ENCODE data around the gene AOAH.
"Not testable (repeated sequence)": the region's sequence is repeated elsewhere in the genome, so short reads cannot be mapped to it uniquely, and the experiment has no call there.

Gene AOAH

DNA sequence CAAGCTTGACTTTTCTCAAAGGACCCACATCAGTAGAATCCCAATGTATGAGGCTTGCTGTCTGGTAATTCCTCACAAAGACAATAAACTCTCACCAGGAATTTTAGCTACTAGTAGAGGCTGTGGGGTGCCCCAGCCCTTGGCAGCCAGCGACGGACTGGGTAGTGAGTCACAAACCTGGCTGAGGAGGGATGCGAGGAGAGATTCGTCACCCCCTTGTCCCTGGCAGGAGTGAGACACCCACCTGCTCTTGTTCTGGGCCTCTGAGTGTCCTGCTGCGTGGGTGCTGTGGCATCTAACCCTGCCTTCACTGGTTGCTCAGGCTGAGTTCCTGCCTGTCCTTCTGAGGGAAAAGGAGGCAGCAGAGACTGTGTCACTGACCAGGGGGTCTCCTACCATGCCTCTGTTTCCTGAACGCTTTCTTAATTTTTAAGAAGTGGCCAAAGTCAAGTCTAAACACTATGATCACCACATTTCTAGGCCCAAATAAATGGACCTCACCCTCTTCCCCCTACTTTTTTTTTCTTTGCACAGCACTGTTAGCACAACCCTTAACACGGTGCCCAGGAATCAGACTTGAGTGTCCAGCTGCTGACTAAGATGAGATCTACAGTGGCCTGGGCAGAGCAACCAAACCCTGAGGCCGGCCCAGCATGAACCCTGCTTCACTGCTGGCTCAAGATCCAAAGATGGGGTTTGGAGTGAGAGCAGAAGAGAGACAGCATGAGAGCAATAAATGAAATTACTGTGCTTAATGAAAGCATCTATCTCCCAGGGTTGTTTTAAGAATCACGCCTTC lies 188.2 kb downstream of the AOAH start:
- no peak for DNase-seq

DNA sequence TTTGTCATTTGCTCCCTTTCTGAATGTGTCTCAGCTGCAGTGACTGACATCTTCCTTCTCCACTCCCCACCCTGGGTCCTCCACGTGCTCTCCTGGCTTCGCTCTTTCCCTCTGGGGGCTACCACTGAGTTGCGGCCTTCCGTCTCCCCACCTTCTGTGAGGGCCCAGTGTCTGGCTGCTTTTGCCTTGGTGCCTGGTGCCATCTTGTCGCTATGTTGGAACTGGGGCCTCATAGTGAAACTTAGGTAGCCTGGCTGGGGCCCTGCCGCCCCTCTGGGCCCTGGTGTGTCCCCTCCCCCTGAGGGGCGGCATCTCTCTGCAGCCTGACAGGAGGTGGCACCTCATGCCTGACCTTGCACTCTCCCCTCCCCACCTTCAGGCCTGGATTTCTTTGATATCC lies 190.6 kb downstream of the AOAH start:
- no peak for DNase-seq

DNA sequence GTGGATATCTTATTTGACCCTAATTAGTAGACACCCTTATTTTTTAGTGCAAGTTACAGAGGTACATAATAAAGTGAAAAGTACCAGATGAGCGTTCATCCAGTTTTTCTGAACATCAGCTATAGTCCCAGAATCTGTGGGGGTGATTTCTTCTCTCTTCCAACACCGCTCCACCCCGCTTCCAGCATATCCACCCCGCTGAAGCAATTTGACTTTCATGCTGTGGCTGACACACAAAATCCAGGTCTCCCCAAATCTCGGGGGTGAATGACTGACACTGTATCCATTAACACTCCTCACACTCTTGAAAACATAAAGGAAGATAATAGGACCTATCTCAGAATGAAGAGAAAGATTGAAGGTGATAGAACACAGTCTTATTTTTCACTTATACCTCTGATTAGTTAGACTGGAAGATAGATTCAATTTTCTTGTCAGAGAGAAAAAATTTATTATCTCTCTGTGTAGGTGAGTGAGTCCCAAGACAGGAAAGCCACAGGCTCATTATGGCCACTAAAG lies 191.3 kb downstream of the AOAH start:
- no peak for DNase-seq

DNA sequence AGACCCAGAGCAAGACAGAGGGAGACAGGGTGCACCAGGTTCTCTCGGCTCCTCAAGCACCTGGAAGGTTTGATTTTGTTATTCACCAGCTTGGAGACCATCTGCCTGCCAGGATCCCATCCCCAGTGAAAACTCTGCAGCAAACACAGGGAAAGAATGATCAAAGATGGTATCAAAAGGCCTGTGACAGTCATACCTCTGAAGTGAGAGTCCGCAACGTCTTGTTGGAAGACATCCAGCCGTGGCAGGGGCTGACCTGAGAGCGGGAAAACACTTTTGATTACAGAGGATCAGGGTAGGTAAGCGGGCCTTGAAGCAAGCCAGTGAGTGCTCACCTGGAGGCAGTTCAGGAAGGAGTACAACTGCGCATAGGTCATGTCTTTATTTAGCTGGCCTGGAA lies 192.3 kb downstream of the AOAH start:
- no peak for DNase-seq

- no peak for DNase-seq
Observed at GRCh38 chr7:36530456-36530855, 193.8 kb downstream of the AOAH start.

GRCh38 chr7:36527549-36527913 lies 196.8 kb downstream of the AOAH start:
- no peak for DNase-seq

- DNase-seq, result no peak
Observed at GRCh38 chr7:36526863-36527548, 197.3 kb downstream of the AOAH start.

DNA sequence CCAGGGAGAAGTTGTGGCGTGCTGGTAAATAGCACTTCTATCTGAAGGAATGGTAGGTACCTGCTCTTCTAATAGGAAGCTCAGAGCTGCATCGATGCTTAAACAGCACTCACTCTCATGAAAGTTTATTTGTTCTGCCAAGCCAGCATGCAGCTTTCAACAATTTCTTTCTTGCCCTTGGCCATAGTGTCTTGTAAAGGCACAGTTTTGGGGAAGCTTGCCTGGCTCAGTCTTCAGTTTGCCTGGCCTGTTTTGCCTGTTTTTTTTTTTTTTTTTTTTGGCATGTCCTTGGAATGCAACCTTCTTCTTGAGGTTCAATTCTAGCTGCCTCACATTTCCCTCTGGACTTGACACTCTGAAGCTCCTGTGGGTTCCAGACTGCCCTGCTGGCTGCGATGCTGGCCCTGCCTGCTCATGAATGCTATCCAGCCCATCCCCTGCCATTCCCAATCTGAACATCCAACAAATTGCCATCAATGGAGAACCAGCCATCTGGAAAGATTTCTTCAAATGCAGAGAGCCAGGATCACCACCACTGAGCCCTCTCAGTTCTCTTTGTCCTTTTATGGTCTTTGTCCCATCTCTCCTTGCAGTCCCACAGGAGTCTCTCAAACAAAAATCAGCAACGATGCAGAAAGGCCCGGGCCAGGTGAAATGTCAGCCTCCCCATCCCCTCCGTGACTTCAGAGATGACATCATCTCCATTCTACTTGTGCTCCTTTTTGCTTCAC lies 200.8 kb downstream of the AOAH start:
- no peak for DNase-seq

- no peak for DNase-seq
Observed at GRCh38 chr7:36522453-36523007, 201.8 kb downstream of the AOAH start.

DNA sequence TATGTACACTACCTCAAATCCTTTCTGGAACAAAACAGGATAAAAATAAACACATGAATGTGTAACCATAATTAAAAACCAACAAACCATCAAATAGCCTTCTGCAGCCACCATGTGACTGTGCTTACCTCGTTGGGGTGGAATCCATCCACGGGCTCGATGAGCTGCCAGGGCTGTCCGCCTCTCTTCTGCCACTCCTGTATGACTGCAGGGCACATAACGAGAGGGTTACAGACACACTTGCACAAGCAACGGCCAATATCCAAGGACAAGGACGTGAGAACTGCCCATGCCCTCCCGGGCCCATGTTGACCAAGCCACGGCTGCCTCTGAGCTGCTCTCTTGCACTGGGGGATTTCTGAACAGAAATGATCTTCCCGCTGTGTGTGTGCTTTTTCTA lies 202.4 kb downstream of the AOAH start:
- DNase-seq, result no peak

DNA sequence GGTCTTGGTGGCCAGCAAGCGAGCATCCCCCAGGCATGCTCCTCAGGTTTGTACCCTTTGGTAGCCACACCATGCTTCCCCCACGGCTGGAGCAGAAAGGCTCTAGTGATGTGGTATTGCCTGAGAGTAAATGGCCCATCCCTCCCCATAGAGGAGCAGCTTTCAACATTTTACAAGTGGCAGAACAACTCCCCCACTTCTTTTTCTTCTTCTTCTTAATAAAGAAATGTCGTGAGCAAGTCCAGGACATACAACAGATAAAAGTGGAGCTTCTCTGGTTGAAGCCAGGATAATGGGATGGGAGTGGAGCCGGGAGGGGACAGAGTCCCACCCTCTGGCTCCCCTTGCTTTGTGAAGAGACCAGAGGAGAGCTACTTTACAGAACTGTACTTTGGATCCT lies 203.2 kb downstream of the AOAH start:
- DNase-seq, result no peak

GRCh38 chr7:36515847-36516246 lies 208.4 kb downstream of the AOAH start:
- DNase-seq, result no peak

GRCh38 chr7:36514289-36515243 lies 209.7 kb downstream of the AOAH start:
- DNase-seq, result no peak

DNA sequence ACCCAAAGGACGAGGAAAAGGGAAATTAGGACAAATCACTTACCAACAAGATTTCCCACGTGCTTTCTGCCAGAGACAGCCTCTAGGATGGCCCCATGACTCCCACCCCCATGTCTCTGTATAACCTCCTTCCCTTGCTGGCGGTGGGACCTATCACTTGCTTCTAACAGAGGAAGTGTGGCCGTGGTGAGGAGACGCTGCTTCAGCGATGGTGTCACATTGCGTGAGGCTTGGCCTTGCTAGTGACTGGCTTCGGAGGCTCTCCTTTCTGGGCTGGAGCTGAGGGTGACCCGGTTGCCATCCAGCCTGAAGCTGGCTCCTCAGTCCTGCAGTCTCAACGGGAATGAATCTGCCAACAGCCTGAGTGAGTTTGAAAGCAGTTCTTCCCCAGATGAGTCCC lies 210.9 kb downstream of the AOAH start:
- no peak for DNase-seq

- DNase-seq, result no peak
Observed at GRCh38 chr7:36512616-36513015, 211.7 kb downstream of the AOAH start.

- DNase-seq, result no peak
Observed at GRCh38 chr7:36509962-36510361, 214.3 kb downstream of the AOAH start.

DNA sequence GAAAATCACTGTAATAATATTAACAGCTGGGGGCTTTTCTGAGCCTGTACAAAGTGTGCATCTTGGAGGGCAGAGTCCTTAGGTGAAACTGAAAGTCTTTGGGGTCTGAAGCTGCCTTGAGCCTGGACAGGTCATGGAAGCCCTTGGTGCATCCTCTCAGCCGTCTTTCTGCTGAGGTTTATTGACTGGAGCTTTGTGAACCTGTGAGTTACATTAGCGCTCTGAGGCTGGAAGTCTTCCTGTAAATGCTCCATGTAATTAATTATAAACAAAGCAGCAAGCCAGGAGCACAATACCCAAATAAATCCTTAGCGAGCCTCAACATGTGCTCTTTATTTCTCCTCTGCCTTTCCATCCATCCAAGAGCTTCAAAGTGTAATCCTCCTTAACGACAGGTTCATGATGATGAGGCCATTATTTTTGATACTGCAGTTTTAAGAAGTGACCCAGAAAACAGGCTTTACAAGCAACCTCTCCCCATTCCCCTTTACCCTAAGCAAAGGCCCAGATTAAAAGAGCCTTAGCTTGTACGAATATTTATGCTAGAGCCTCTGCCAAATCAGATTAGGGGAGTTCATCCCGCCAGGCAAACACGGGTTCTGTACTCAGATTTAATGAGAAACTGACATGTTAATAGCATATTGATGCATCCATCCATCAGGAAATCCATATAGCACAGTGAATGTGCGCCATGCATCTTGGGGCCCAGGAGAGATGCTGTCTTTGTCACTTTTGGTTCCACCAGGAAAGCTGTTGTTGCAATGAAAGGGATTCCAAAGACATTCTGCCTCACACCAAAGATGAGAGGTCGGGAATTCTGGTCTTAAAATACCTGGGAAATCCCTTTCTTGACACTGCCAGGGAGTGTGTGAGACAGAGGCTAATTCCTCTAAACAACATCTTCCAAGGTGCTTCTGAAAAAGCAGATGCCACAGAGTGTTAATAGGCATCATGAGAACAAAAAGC lies 216.5 kb downstream of the AOAH start:
- no peak for DNase-seq

DNA sequence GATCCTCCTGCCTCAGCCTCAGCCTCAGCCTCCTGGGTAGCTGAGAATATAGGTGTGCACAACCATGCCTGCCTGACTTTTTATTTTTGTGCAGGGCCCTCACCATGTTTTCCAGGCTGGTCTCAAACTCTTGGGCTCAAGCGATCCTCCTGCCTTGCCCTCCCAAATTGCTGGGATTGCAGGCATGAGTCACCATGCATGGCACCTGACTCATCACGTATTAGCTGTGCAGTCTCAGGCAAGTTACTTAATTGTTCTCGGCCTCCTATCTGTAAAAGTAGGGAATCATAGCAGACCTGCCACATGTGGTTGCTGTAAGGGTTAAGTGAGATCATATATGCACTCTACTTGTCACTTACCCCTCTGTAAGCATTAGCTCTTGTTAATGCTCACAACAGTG lies 217.5 kb downstream of the AOAH start:
- DNase-seq, result no peak

DNA sequence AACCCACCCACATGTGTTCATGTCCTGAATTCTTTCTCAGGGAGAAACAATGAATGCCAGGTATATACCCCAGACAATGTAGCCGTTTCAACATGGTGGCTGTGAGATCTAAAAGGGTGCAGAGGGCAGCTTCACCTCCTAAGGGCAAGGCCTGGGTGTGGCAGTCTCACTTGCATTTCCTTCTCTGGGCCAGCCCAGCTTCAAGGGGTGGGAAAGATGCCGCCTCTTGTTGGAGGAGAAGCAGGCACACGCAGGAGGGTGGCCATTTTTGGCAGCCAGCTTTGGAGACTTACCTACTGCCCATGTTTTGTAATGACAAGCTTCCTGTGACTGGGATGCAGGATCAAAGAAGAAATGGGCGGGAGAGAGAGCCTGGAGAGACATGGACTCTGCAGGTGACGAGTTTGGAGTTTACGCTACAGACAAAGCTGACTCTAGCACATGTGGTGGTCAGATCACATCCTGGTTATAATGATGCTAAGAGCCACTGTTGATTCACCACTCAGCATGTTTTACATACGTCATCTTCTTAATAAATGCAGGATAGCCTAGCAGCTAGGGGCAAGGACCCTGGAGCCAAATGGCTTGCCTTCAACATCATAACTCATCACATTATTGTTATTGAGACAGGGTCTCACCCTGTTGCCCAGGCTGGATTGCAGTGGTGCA lies 218.0 kb downstream of the AOAH start:
- no peak for DNase-seq

DNA sequence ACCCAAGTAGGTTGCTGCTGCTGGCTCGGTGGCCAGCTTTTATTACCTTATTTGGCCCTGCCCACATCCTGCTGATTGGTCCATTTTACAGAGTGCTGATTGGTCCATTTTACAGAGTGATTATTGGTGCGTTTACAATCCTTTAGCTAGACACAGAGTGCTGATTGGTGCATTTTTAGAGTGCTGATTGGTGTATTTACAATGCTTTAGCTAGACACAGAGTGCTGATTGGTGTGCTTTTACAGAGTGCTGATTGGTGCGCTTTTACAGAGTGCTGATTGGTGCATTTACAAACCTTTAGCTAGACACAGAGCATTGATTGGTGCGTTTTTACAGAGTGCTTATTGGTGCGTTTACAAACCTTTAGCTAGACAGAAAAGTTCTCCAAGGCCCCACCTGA lies 219.7 kb downstream of the AOAH start:
- not testable (repeated sequence) for DNase-seq

Measured in CD4-positive, alpha-beta T cell treated with Interleukin-15 for 1 hour (primary cell).